ENCODE data around the gene ASB5.
"Not testable (repeated sequence)": the region's sequence is repeated elsewhere in the genome, so short reads cannot be mapped to it uniquely, and the experiment has no call there.

Gene ASB5

DNA sequence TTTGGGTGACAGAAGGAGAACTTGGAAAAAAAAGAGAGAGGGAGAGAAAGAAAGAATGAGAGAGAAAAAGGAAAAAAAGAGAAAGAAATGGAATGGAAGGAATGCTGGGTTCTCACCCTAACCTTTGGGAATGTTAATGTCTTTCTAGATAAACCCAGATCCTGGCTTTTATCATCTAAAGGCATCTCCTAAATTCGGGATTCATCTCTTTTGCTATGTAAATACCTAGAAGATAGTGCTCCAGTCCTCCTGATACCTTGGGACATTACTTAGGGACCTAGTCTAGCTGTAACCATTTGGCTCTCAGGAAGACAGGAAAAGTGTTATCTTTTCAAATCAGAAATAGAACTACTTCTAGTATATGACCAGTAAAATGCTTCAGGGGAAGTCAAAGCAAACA, 34.9 kb upstream of the ASB5 start:
- H3K27ac ChIP-seq (ENCODE audit: insufficient read depth in 1 of 2, low read depth in 1 of 2, low read length in 2 of 2, poor library complexity in 1 of 2, severe bottlenecking in 2 of 2) = no peak overlapping the region
- no peak for DNase-seq
- no peaks in the 10 kb centered on the region for H3K36me3 ChIP-seq (ENCODE audit: control insufficient read depth in 4 of 4, insufficient read depth in 4 of 4, low read length in 3 of 4)
- ChIA-PET CTCF (no interaction called here), POLR2A (no interaction called here)
- 40% methylated on average over 1 of the region's 1 CpG for WGBS (ENCODE audit: insufficient coverage)
- peaks cover 0 to 2% (median 0%) of the 10 kb centered on the region in 5 experiments for H3K27me3 ChIP-seq (replicated peaks in 2 of 5; ENCODE audit: control insufficient read depth in 4 of 5, insufficient read depth in 5 of 5, low read length in 4 of 5)
- H3K9me3 ChIP-seq (ENCODE audit: control extremely low read depth in 1 of 5, control insufficient read depth in 4 of 5, insufficient read depth in 2 of 5, low read depth in 1 of 5, low read length in 4 of 5) = no peaks in the 10 kb centered on the region
- H3K4me3 ChIP-seq (ENCODE audit: control insufficient read depth in 1 of 7, extremely low read depth in 1 of 7, insufficient read depth in 4 of 7, low read depth in 2 of 7, low read length in 6 of 7) = no peak overlapping the region
- H3K4me1 ChIP-seq (ENCODE audit: control extremely low read depth in 1 of 4, control insufficient read depth in 4 of 4, insufficient read depth in 4 of 4, low read length in 3 of 4) = no peaks in the 10 kb centered on the region

GRCh38 chr4:176302283-176303275, 33.6 kb upstream of the ASB5 start:
- Histone ChIP-seq H3K36me3 (ENCODE audit: control insufficient read depth in 4 of 4, insufficient read depth in 4 of 4, low read length in 3 of 4) (no peaks in the 10 kb centered on the region), H3K4me3 (ENCODE audit: control insufficient read depth in 1 of 7, extremely low read depth in 1 of 7, insufficient read depth in 4 of 7, low read depth in 2 of 7, low read length in 6 of 7) (no peak overlapping the region), H3K27me3 (replicated peaks in 2 of 5; ENCODE audit: control insufficient read depth in 4 of 5, insufficient read depth in 5 of 5, low read length in 4 of 5) (peaks cover 0 to 2% (median 0%) of the 10 kb centered on the region in 5 experiments), H3K9me3 (ENCODE audit: control extremely low read depth in 1 of 5, control insufficient read depth in 4 of 5, insufficient read depth in 2 of 5, low read depth in 1 of 5, low read length in 4 of 5) (no peaks in the 10 kb centered on the region), H3K4me1 (ENCODE audit: control extremely low read depth in 1 of 4, control insufficient read depth in 4 of 4, insufficient read depth in 4 of 4, low read length in 3 of 4) (no peaks in the 10 kb centered on the region), H3K27ac (ENCODE audit: insufficient read depth in 1 of 2, low read depth in 1 of 2, low read length in 2 of 2, poor library complexity in 1 of 2, severe bottlenecking in 2 of 2) (no peak overlapping the region)
- ChIA-PET POLR2A (no interaction called here), CTCF (no interaction called here)
- WGBS (ENCODE audit: insufficient coverage) = no CpG with 5 or more reads among the region's 2 CpGs
- DNase-seq = no peak

- no peak for DNase-seq
- ChIA-PET CTCF (no interaction called here), POLR2A (no interaction called here)
- Histone ChIP-seq H3K9me3 (ENCODE audit: control extremely low read depth in 1 of 5, control insufficient read depth in 4 of 5, insufficient read depth in 2 of 5, low read depth in 1 of 5, low read length in 4 of 5) (no peaks in the 10 kb centered on the region), H3K27ac (ENCODE audit: insufficient read depth in 1 of 2, low read depth in 1 of 2, low read length in 2 of 2, poor library complexity in 1 of 2, severe bottlenecking in 2 of 2) (no peak overlapping the region), H3K4me1 (ENCODE audit: control extremely low read depth in 1 of 4, control insufficient read depth in 4 of 4, insufficient read depth in 4 of 4, low read length in 3 of 4) (no peaks in the 10 kb centered on the region), H3K27me3 (replicated peaks in 2 of 5; ENCODE audit: control insufficient read depth in 4 of 5, insufficient read depth in 5 of 5, low read length in 4 of 5) (peaks cover 0 to 2% (median 0%) of the 10 kb centered on the region in 5 experiments), H3K4me3 (ENCODE audit: control insufficient read depth in 1 of 7, extremely low read depth in 1 of 7, insufficient read depth in 4 of 7, low read depth in 2 of 7, low read length in 6 of 7) (no peak overlapping the region), H3K36me3 (ENCODE audit: control insufficient read depth in 4 of 4, insufficient read depth in 4 of 4, low read length in 3 of 4) (no peaks in the 10 kb centered on the region)
Measured at GRCh38 chr4:176300565-176300964, 31.5 kb upstream of the ASB5 start.

GRCh38 chr4:176300036-176300435, 31.0 kb upstream of the ASB5 start:
- POLR2A ChIA-PET = no interaction called here
- Histone ChIP-seq H3K9me3 (ENCODE audit: control extremely low read depth in 1 of 5, control insufficient read depth in 4 of 5, insufficient read depth in 2 of 5, low read depth in 1 of 5, low read length in 4 of 5) (no peaks in the 10 kb centered on the region), H3K4me3 (ENCODE audit: control insufficient read depth in 1 of 7, extremely low read depth in 1 of 7, insufficient read depth in 4 of 7, low read depth in 2 of 7, low read length in 6 of 7) (no peak overlapping the region), H3K4me1 (ENCODE audit: control extremely low read depth in 1 of 4, control insufficient read depth in 4 of 4, insufficient read depth in 4 of 4, low read length in 3 of 4) (no peaks in the 10 kb centered on the region), H3K27ac (ENCODE audit: insufficient read depth in 1 of 2, low read depth in 1 of 2, low read length in 2 of 2, poor library complexity in 1 of 2, severe bottlenecking in 2 of 2) (no peak overlapping the region), H3K27me3 (replicated peaks in 2 of 5; ENCODE audit: control insufficient read depth in 4 of 5, insufficient read depth in 5 of 5, low read length in 4 of 5) (peaks cover 0 to 2% (median 0%) of the 10 kb centered on the region in 5 experiments), H3K36me3 (ENCODE audit: control insufficient read depth in 4 of 4, insufficient read depth in 4 of 4, low read length in 3 of 4) (no peaks in the 10 kb centered on the region)
- no peak for DNase-seq
- CTCF ChIA-PET = no interaction called here
- 100% methylated on average over 6 of the region's 9 CpGs for WGBS (ENCODE audit: insufficient coverage)

DNA sequence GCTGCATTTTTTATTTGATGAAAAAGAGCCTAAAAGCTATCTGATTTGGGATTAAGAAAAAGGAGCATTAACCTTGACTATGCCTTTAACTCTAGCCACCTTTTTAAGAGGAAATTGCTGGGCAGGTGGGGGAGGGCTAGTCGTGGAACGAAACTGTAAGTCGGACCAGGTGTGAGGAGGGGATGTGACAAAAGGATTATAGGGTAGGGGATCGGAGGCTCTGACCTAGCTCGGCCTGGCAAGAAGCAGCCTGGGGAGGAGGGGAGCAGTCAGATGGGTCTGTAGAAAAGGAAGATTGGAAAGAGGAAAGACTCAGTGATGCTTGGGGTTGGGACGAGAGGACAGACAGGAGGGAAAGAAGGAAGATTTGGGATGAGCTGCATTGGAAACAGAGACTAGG, 29.6 kb upstream of the ASB5 start:
- Histone ChIP-seq H3K9me3 (ENCODE audit: control extremely low read depth in 1 of 5, control insufficient read depth in 4 of 5, insufficient read depth in 2 of 5, low read depth in 1 of 5, low read length in 4 of 5) (no peaks in the 10 kb centered on the region), H3K4me1 (ENCODE audit: control extremely low read depth in 1 of 4, control insufficient read depth in 4 of 4, insufficient read depth in 4 of 4, low read length in 3 of 4) (no peaks in the 10 kb centered on the region), H3K4me3 (ENCODE audit: control insufficient read depth in 1 of 7, extremely low read depth in 1 of 7, insufficient read depth in 4 of 7, low read depth in 2 of 7, low read length in 6 of 7) (no peak overlapping the region), H3K36me3 (ENCODE audit: control insufficient read depth in 4 of 4, insufficient read depth in 4 of 4, low read length in 3 of 4) (no peaks in the 10 kb centered on the region), H3K27ac (ENCODE audit: insufficient read depth in 1 of 2, low read depth in 1 of 2, low read length in 2 of 2, poor library complexity in 1 of 2, severe bottlenecking in 2 of 2) (no peak overlapping the region), H3K27me3 (replicated peaks in 2 of 5; ENCODE audit: control insufficient read depth in 4 of 5, insufficient read depth in 5 of 5, low read length in 4 of 5) (peaks cover 0 to 2% (median 0%) of the 10 kb centered on the region in 5 experiments)
- WGBS (ENCODE audit: insufficient coverage) = 85% methylated on average over 6 of the region's 6 CpGs
- no peak for DNase-seq
- CTCF ChIA-PET = no interaction called here
- POLR2A ChIA-PET = no interaction called here

GRCh38 chr4:176295907-176296306, 26.9 kb upstream of the ASB5 start:
- WGBS (ENCODE audit: insufficient coverage) = 92% methylated on average over 2 of the region's 5 CpGs
- H3K9me3 ChIP-seq (ENCODE audit: control extremely low read depth in 1 of 5, control insufficient read depth in 4 of 5, insufficient read depth in 2 of 5, low read depth in 1 of 5, low read length in 4 of 5); H3K4me3 ChIP-seq (ENCODE audit: control insufficient read depth in 1 of 7, extremely low read depth in 1 of 7, insufficient read depth in 4 of 7, low read depth in 2 of 7, low read length in 6 of 7); POLR2A ChIA-PET; H3K27me3 ChIP-seq (replicated peaks in 2 of 5; ENCODE audit: control insufficient read depth in 4 of 5, insufficient read depth in 5 of 5, low read length in 4 of 5); H3K36me3 ChIP-seq (ENCODE audit: control insufficient read depth in 4 of 4, insufficient read depth in 4 of 4, low read length in 3 of 4); DNase-seq; H3K27ac ChIP-seq (ENCODE audit: insufficient read depth in 1 of 2, low read depth in 1 of 2, low read length in 2 of 2, poor library complexity in 1 of 2, severe bottlenecking in 2 of 2); H3K4me1 ChIP-seq (ENCODE audit: control extremely low read depth in 1 of 4, control insufficient read depth in 4 of 4, insufficient read depth in 4 of 4, low read length in 3 of 4): not testable (repeated sequence)
- CTCF ChIA-PET = interaction anchor here (1.1 kb wide), 1 partner anchor 27 kb away, joined by 3 read pairs; the partner anchor contains the start of gene ASB5

DNA sequence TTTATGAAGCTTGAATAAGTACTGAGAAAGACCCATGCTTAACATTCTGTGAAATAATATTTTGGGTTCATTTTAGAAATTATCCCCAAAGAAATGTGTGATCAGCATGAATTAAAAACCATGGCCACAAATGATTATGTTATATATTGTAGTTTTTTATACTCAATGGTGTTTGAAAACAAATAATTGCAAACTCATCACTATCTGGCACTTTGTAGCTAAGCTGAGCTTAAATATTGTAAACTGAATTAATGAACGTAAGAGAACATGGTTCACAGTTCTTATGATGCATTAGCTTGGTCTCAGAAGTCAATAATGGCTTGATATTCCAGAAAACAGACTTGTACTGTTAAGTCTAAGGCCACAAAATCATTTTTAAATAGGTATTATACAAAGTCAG, 24.6 kb upstream of the ASB5 start:
- WGBS (ENCODE audit: insufficient coverage) = 80% methylated on average over 1 of the region's 1 CpG
- ChIA-PET CTCF (no interaction called here), POLR2A (no interaction called here)
- no peaks in the 10 kb centered on the region for H3K27me3 ChIP-seq (replicated peaks in 2 of 5; ENCODE audit: control insufficient read depth in 4 of 5, insufficient read depth in 5 of 5, low read length in 4 of 5)
- no peak overlapping the region for H3K27ac ChIP-seq (ENCODE audit: insufficient read depth in 1 of 2, low read depth in 1 of 2, low read length in 2 of 2, poor library complexity in 1 of 2, severe bottlenecking in 2 of 2)
- H3K4me1 ChIP-seq (ENCODE audit: control extremely low read depth in 1 of 4, control insufficient read depth in 4 of 4, insufficient read depth in 4 of 4, low read length in 3 of 4) = no peaks in the 10 kb centered on the region
- no peaks in the 10 kb centered on the region for H3K36me3 ChIP-seq (ENCODE audit: control insufficient read depth in 4 of 4, insufficient read depth in 4 of 4, low read length in 3 of 4)
- DNase-seq = no peak
- H3K4me3 ChIP-seq (ENCODE audit: control insufficient read depth in 1 of 7, extremely low read depth in 1 of 7, insufficient read depth in 4 of 7, low read depth in 2 of 7, low read length in 6 of 7) = no peak overlapping the region
- no peaks in the 10 kb centered on the region for H3K9me3 ChIP-seq (ENCODE audit: control extremely low read depth in 1 of 5, control insufficient read depth in 4 of 5, insufficient read depth in 2 of 5, low read depth in 1 of 5, low read length in 4 of 5)
